Effector CD8-positive, alpha-beta T cell (primary cell): Measurements from ENCODE around the gene UXS1.

ENCODE experiments used
- DNase-seq: peaks from one replicate; lab custom pipeline; 2025; lab: John Stamatoyannopoulos, UW

UXS1 gene

GRCh38 chr2:106161938-106162820 lies 31.9 kb downstream of the UXS1 start:
- DNase-seq = no peak

- DNase-seq = no peak
These were observed 32.8 kb downstream of the UXS1 start for GRCh38 chr2:106161341-106161740.

- DNase-seq = no peak
These were observed 33.3 kb downstream of the UXS1 start for GRCh38 chr2:106160786-106161261.

DNA sequence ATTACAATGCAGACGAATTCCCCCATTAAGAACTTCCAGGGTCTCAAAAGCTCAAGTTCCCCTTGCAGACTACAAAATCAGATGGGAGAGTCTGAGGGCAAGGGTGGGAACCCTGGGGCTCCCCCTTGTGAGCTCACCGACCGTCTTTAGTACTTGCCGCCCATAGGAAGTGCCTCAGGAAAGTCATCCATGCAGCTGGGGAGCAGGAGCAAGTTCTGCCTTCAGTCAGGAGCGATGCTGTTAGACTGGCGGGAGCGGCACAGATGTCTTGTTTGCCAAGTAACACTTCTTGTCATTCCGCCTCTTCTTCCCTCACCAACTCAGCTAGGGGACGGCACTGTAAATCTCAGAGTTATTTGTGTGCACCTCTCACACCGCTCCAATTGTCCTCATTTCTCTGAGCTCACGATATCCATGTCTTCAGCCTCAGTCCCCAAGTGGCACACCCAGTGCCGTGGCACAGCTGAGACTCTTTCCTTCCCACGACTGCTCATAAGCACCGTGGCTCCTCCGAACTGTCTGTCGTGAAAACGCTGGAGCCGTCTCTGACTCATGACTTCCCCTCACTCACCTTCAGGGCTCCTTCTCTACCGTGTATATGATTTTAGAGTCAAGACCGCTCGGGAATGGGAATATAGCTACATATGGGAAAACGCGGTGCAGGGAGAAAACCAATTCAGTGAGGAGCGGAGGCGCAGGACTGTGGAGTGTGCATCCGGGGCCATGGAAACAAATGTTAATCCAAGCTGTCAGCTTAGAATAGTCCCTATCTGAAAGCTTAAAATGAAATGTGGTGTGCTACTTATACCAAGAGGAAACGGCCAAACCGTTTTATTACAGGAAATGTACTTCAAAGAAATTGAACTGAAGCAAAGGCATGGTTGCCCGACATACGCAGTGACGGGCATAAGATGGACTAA lies 34.0 kb downstream of the UXS1 start:
- peak; percentile 12 for DNase-seq

GRCh38 chr2:106158871-106159270 lies 35.2 kb downstream of the UXS1 start:
- peak; percentile 7 for DNase-seq

GRCh38 chr2:106158131-106158530 lies 36.0 kb downstream of the UXS1 start:
- DNase-seq = no peak

DNA sequence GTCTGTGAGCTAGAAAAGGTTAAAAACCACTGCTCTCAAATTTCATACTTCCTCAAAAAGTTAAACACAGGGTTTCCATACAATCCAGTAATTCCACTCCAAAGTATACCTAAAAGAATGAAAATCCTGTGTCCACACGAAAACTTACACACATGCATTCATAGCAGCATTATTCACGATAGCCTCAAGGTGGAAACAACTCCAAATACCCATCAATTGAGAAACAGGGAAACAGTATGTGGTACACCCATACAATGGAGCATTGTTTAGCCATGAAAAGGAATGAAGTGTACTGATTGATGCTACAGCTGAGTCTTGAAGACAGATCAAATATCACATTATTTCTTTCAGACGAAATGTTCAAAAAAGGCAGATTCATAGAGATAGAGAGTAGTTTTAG lies 36.7 kb downstream of the UXS1 start:
- DNase-seq = no peak

GRCh38 chr2:106156305-106157296 lies 37.5 kb downstream of the UXS1 start:
- DNase-seq = no peak

- no peak for DNase-seq
These were observed 40.3 kb downstream of the UXS1 start for GRCh38 chr2:106153781-106154180.

- DNase-seq = no peak
These were observed 46.4 kb downstream of the UXS1 start for GRCh38 chr2:106147665-106148064.

DNA sequence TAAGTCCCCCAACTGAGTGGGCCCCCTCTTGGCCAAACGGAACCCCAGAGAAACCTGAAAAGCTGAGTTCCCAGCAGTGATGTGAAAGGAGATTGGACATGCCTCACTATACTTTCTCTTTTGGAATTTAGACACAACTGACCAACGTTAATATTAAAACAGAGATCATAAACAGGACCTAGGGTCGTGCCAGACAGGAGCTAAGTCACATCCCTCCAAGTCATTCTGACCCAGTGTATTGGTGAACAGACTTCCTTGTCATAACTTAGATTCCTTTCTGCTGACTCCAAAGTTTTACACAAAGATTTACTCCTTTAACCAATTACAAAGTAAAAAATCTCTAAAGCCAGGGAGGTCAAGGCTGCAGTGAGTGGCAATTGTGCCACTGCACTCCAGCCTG lies 46.9 kb downstream of the UXS1 start:
- no peak for DNase-seq

DNA sequence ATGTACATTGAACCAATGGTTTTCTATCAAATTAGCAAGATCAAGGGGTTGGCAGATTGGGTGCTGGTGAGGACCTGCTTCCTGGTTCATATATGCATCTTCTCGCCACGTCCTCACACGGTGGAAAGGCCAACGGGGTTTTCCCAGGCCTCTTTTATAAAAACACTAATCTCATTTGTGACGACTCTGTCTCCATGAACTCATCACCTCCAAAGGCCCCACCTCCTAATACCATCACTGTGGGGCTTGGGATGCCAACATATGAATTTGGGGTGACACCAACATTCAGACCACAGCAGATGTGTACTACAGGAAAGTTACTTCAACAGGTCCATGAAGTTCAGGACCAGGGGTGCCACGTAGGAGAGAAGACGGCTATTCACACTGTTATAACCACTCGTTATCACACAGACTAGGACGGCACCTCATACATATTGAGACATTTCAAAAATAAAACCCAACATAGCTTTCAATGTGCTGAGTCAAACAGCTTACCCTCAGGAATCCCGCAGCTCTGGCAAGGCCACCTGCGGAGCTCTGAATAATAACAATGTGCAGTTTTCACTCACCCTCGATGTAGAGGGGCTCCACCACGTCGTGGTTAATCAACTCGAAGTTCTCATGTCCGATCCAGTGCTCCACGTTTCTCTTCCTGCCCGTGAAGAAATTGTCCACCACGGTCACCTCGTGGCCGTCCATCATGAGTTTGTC lies 49.3 kb downstream of the UXS1 start:
- DNase-seq = no peak

DNA sequence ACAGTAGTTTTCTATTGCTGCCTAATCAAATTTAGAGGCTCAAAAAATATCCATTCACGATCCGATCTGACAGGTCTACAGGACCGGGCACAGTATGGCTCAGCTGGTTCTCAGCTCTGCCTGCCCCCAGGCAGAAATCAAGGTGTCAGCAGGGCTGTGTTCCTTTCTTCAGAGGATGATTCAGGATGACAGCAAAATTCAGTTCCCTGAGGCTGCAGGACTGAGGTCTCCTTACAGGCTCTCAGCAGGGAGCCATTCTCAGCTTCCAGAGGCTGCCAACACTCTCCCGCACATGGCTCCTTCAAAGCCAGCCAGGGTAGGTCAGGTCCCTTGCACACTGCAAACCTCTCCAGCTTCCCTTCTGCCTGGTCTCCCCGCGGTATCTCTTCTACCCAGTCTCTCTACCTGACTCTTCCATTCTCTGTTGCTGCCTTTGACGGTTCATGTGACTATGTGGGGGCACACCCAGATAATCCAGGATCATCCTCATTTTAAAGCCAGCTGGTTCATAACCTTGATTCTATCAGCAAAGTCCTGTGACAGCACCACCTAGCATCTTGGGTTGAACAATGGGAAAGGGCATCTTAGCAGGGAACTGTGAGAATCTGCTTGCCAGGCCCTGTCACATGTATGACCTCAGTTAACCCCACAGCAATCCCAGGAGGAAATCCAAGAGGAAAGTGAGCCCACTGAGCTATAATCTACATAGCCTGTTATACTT lies 50.4 kb downstream of the UXS1 start:
- no peak for DNase-seq

GRCh38 chr2:106142683-106143082 lies 51.4 kb downstream of the UXS1 start:
- no peak for DNase-seq

- no peak for DNase-seq
These were observed 53.2 kb downstream of the UXS1 start for GRCh38 chr2:106140913-106141312.

DNA sequence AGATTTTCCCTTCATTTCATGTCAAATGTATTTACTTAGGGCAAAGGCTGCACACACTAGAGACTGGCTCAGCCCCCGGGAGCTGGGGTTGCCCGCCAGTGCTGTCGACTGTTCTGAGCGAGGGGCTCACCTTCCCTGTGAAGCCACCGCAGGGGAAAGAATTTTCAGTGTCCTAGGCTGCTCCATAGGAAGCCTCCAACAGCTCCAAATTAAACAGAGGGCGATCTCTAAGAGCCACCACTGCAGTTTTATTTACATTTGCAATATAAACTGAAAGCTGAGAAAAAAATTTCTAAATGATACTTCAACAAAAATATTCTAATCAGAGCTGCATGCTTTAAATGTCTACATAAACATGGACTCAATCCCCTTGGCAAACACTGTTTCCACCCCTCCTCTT lies 54.0 kb downstream of the UXS1 start:
- no peak for DNase-seq

GRCh38 chr2:106139238-106139935 lies 54.7 kb downstream of the UXS1 start:
- DNase-seq = no peak

DNA sequence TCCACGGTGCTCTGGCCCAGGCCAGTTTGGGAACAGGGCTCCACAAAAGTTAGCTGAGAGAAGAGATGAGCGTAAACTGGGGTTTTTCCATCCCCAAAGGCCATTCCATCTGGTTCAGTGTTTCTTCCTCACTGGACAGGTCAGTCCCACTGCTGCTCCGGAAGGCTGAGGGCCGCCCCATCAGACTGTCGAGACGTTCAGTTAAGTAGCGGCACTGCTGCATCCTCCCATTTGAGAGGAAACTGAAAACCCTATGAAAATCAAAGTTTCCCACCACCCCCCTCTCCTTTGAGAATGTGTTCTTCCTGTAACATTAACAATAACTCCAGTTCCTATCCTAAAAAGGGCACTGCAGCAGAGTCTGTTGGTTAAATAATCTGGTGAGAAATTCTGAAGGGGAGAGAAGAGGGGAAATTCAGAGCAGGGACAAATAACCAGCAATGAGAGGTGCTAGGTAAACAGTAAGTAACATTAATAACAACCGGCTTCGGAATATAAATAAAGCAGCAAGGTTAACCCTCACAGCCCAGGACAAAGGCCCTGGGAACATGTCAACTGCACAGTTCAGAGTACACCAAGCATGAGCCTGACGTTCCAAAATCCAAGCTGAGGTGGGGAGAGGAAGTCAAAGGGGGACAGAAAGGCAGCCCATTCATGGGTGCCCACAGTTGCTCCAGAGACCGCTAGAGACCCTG lies 55.4 kb downstream of the UXS1 start:
- no peak for DNase-seq
